ENCODE results near the gene ADGRB3.
A peak's percentile ranks its signal among the peaks of the same experiment; 100 is the strongest.

Gene ADGRB3

DNA sequence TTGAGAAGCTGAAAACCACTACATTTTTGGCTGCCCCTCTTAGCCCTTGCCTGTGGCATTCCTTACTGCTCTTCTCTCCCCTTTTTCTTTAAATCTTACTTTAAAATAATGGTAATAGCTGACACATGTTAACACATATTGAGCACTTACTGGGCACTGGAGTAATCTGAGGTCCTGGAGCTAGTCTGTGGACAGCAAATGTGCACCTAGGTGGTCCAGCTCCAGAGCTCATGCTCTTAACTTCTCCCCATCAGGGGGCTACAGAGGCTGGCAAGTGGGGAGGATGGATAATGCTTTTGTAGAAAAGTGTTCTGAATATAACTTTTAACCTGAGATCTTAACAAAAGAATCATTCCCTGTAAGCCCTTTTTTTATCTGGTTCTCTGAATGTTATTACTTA, 74.8 kb downstream of the ADGRB3 start:
- no peak for DNase-seq

DNA sequence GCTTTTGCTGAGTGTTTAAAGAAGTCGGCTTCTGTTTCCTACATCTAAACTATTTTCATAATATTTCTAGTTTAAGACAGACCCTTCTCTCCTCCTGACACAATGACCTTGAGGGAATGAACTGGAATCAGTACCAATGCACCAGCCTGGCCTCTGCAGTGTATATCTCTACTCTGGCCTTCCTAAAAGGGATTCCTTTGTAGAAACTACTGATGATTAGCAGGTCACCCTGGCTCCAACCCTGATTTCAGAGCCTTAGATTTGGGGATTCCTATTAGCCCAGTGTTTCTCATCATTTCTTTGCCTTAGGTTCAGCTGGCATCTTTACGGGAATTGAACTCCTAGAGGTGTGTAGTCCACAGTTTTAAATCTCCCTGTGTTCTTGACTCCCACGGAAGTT, 75.4 kb downstream of the ADGRB3 start:
- DNase-seq = no peak

DNA sequence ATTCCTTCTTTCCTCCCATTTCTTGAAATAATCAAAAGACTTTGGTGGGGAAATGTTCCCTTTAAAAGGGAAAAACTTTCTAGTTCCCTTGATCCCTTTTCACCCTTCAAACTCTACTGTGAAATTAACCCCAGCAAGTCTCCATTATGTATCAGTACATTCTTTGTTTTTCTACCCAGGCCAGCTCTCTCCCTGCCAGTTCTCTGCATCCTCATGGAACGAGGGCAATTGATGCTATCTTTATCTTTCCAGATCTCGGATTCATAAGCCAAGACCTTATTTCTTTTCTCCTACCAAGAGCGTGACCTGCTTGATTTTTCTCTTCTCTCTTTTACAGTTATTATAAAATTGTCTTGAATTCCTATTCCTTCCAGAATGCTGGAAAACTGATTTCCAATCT, 75.8 kb downstream of the ADGRB3 start:
- DNase-seq = no peak

DNA sequence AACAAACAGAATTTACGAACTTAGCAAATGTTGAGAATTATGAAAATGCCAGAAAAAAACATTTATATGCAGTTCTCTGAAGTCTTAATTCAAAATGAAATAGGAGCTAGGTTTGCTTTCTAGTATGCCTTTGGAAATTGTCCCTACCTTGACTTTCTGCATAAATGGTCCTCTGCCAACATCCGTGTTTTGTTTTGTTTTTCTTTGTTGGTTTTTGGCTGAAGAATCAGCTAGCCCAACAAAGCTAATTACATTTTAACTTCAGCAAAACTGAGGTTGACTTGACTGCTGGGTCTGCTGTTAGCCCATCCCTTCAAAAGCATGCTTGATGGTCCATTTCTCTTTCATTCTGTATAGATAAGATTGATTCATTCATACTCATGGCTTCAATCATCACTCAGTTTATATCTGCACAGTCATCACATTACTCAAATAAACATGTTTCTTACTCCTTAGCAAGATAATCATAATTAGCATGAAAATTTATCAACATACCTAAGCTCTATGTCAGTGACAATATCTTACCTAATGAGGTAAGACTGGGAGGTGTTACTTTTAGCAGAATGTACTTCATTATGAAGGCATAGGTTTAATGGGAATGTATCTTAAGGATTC, 76.4 kb downstream of the ADGRB3 start:
- DNase-seq = no peak

- no peak for DNase-seq
Measured at GRCh38 chr6:68716620-68717019, 81.5 kb downstream of the ADGRB3 start.

DNA sequence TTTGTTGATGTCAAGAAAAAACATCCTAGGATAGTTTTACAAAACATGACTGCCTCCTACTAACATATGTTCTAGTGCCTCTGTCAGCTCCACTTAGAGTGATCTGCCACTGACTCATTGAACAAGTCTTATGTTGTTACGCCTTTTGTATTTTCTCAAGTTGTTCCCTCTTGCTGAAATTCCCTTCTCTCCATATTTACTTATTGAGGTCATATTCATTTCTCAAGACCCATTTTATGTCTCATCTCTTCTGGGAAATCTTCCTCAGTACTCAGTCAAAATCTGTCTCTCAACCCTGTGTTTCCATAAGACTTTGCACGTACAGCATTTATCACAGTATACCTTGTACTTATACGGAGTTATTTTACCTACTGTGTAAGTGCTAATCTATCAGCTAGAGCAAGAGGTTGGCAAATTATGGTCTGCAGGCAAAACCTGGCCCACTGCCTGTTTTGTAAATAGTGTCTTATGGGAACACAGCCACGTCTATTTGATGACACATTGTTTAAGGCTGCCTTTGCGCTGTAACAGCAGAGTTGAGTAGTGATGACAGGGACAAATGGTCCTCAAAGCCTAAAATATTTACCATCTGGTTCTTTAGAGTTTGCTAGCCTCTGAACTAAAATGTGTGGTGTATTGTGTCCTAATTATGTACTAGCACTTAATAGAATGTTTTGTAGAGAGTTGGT, 83.4 kb downstream of the ADGRB3 start:
- peak; percentile 72 for DNase-seq

DNA sequence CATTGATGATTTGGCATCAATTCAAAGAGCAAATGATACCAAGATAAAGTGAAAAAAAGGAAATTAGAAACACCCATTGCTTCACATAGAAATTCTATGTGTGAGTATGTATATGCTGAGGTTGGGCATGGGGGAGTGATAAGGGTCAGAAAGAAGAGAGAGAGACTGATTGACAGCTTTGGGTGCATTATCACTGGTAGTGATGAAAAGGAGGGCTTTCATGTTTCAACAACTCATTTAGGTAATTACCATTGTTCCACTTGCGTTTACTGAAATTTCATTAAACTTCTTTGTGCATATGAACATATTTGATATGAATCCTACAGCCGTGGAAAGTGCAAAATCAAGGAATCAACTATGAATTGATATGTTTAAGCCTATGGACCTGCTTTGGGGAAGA, 84.7 kb downstream of the ADGRB3 start:
- no peak for DNase-seq

GRCh38 chr6:68722891-68723527, 87.9 kb downstream of the ADGRB3 start:
- DNase-seq = no peak

DNA sequence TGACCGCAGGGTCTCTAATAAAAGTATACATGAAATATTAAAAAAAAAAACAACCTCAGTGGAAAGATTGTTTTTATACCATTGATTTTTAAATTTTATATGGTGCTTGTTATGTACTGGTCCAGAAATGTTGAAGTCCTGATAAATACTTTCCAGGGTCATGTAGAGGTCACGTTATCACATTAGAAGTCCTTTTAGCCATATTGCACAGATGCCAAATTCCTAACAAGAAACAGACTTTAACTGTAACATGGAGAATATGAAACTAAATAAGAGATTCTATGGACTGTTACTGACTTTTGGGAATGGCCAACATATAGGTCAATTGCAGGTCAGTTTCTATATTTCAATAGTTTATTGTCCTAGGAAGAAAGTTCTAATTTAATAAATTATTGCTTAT, 89.0 kb downstream of the ADGRB3 start:
- DNase-seq = no peak

DNA sequence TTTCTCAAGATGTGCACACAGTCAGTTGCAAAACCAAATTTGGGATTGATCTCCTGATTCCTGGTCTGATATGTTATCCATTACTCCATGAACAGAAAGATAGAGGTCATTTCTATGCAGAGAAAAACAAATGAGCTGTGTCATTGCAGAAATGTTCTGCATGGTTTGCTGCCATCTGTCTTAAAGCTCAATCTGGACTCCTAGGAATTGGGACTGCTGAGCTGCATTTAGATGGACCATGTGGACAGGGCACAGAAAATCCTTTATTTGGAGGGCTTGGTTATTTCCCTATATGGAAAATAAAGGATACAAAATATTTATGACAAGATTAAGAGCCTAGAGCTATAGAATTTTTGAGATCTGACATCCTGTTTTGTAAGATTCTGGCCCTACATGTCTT, 91.3 kb downstream of the ADGRB3 start:
- DNase-seq = no peak

- no peak for DNase-seq
Measured at GRCh38 chr6:68726992-68727391, 91.9 kb downstream of the ADGRB3 start.

DNA sequence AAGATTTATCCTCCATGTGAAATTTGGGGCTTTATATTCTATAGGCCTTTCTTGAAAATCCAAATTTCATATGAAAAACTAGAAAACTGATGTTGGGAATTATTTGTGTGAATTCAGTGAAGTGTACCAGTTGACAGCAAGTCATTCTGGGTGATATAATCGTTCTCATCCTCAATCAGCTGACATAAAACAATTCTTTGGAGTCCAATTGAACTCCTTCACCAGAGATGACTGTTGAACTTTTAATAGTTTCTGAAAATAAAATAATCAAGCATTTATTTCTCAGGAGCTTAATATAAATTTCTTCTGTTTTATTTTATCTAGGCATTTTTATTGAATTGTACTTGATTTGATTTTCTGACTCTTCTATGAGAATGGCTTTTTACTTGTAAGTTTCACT, 92.6 kb downstream of the ADGRB3 start:
- no peak for DNase-seq

DNA sequence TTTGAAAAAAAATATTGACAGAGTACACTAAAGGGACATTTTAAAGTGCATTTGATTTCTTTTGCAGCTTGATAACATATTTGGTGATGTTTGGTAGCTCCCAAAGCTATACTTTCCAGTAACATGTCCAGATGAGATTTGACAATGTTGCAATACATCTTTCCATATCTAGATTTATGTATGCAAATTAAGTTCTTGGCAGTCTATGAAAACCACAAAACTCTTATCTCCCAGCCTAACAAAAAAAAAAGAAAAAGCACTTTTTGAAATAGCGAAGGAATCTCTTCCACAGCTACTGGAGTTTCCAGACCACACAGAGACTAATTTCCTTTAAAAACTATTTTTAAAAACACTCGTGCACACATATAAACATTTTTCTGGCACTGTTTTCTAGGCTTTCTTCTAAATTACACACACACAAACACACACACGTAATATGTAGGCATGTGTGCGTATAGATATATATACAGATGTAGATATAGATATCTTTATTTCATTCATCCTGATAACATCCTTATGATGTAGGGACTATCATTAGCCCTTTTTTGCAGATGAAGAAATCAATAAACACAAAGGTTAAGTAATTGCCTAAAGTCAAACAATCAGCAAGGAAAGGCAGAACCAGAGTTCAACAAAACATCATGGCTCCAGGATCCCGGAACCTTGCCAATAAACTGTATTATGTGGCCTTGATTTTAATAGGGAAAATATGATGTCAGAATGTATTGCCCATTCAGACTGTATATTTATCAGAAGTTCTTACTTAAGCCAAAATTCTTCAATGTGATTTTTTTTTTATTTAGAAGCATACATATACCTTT, 93.3 kb downstream of the ADGRB3 start:
- DNase-seq = no peak

DNA sequence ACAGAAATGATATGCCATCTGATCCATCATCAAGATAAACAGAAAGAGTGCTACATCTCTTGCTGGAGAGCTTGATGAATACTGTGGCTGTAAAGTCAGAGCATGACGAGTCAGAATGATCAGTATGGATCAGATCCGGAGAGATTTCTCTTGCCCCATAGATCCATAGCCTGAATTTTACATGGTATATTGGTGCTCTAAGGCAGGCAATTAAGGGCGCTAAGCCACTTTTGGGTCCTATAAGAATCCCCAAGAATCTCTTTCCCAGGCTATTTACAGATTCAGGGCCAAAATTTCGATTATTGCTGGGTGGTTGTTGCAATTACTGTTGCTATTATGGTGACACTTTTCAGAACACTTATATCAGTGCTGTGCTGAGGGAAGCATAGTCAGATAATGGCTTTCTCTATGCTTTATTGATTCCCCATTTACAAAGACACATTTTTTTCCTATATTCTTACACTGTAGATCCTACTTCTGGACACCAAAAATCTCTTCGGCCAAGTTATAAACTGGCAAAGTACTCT, 94.4 kb downstream of the ADGRB3 start:
- no peak for DNase-seq

DNA sequence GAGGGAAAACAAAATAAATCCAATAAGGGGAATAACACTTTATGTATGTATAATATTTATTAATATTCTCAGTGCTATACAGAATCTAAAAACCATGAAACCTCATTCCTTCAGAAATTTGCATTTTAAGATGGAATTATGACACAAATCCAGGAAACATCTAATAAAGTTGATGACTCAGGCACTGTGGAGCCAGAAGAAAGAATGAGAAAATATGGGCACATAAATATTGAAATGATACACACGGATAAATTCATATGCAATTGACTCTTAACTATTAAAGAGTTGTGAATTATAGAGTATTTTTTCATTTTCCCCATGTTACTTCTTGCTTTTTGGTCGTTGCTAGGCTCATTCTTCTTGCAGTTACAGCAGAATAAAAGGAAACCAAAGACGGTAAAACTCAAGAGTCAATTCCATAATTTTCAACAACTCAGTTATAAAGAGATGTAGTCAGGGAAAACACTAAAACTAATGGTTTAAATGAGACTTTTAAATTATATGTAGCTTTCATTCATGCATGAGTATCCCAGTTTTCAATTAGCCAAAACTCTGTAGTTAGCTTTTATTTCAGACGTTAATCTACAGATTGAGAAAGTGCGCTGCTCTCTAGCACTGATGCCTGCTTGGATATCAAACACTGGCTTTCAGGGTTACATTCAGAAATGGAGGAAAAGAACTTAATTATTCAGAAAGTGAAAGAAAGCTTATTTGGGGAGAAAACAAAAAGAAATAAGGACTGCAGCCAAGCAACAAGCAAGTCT, 95.4 kb downstream of the ADGRB3 start:
- no peak for DNase-seq

- no peak for DNase-seq
Measured at GRCh38 chr6:68732423-68732822, 97.3 kb downstream of the ADGRB3 start.

- DNase-seq = no peak
Measured at GRCh38 chr6:68735866-68736265, 100.8 kb downstream of the ADGRB3 start.

DNA sequence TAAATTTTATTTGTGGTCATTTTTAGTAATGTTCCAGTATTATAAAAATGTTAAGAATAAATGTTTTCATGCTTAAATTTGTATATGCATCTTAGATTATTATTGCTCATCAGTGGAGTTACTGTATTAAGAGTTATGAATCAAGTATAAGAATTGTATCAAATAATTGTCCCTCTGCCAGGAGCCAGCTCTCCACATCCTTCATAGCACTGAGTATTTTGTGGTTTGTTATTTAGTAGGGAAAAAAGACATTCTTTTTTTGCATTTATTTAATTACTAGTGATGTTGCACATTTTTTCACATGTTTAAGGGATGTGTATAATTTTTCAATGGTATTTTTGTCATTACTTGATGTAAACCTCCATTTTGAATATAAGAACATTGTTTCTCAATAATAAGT, 102.0 kb downstream of the ADGRB3 start:
- no peak for DNase-seq

DNA sequence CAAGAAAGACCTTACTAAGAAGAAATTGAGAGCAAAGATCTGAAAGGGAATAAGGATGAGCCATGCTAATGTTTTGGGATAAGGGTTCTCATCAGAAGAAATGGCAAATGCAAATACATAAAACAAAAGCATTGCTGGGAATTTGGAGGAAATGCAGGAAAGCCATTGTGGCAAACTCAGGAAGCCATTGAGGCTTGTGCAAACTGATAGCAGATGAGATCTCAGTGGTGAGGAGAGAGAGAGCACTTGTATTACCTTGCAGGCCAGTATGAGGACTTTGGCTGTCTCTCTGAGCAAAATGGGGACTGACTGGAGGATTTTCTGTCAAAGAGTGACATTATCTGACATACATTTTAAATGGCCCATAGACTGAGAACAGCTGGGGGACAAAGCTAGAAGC, 103.0 kb downstream of the ADGRB3 start:
- no peak for DNase-seq

- no peak for DNase-seq
Measured at GRCh38 chr6:68740828-68741500, 105.9 kb downstream of the ADGRB3 start.

- DNase-seq = no peak
Measured at GRCh38 chr6:68741501-68742386, 106.7 kb downstream of the ADGRB3 start.
